Neural cell (in vitro differentiated cells): ENCODE measurements around the gene ABCA1. TPM values are rescaled to one million over a fixed set of nuclear protein-coding genes. Genes with fewer than 3 reads are reported as not detected.

Experiments
- H2AFZ ChIP-seq: fragments of 200-600, 300-800 bp; sonication (generic), shearing (Covaris generic); 2 replicates; pipeline ENCODE4 v1.6.0; 2014; ENCODE audit warnings: low read depth, mild to moderate bottlenecking, antibody characterized with exemption, low read length, moderate library complexity
- H3F3A ChIP-seq: fragments of 200-600 bp; shearing (Covaris generic); 2 replicates; pipeline ENCODE4 v1.6.1; 2016; ENCODE audit warnings: mild to moderate bottlenecking, moderate library complexity, mixed read lengths, antibody characterized with exemption, low read length; ENCODE audit not compliant: insufficient read depth, poor library complexity, severe bottlenecking
- H3K27ac ChIP-seq: fragments of 200-600, 300-800 bp; sonication (generic), shearing (Covaris generic); 2 replicates; pipeline ENCODE4 v1.5.1; 2014; ENCODE audit warnings: mild to moderate bottlenecking, low read length, moderate library complexity
- H3K27me3 ChIP-seq: fragments of 300-800, 200-600 bp; sonication (generic), shearing (Covaris generic); 2 replicates; pipeline ENCODE4 v1.6.0; 2014; ENCODE audit warnings: mild to moderate bottlenecking, low read depth, low read length, moderate library complexity; ENCODE audit not compliant: insufficient read depth
- H3K36me3 ChIP-seq: fragments of 300-800, 200-600 bp; sonication (generic), shearing (Covaris generic); 2 replicates; pipeline ENCODE4 v1.5.1; 2014; ENCODE audit warnings: mild to moderate bottlenecking, antibody characterized with exemption, low read length, moderate library complexity; ENCODE audit not compliant: insufficient read depth
- H3K4me2 ChIP-seq: fragments of 300-800, 200-600 bp; sonication (generic), shearing (Covaris generic); 2 replicates; pipeline ENCODE4 v1.6.0; 2014; ENCODE audit warnings: mild to moderate bottlenecking, low read length
- H3K4me3 ChIP-seq: fragments of 300-800, 200-600 bp; sonication (generic), shearing (Covaris generic); 2 replicates; pipeline ENCODE4 v1.5.1; 2014; ENCODE audit warnings: mild to moderate bottlenecking, low read length, moderate library complexity
- H3K79me2 ChIP-seq: fragments of 200-600 bp; shearing (Covaris generic); replicated peaks from 2 replicates; pipeline ENCODE4 v1.6.0; 2014; ENCODE audit warnings: mild to moderate bottlenecking, low read length, moderate library complexity; ENCODE audit not compliant: insufficient read depth
- H3K9ac ChIP-seq: fragments of 300-800, 200-600 bp; sonication (generic), shearing (Covaris generic); 2 replicates; pipeline ENCODE4 v1.6.1; 2016; ENCODE audit warnings: mild to moderate bottlenecking, low read length, mixed read lengths
- H3K9me2 ChIP-seq: fragments of 200-600 bp; shearing (Covaris generic); 2 replicates; pipeline ENCODE4 v1.6.1; 2016; ENCODE audit warnings: mild to moderate bottlenecking, low read length, mixed read lengths; ENCODE audit not compliant: insufficient read depth
- H3K9me3 ChIP-seq: fragments of 200-600, 300-800 bp; sonication (generic), shearing (Covaris generic); 2 replicates; pipeline ENCODE4 v1.6.1; 2016; ENCODE audit warnings: mild to moderate bottlenecking, mixed run types, low read length, moderate library complexity, mixed read lengths
- H4K20me1 ChIP-seq: fragments of 200-600 bp; shearing (Covaris generic); 2 replicates; pipeline ENCODE4 v1.6.1; 2016; ENCODE audit warnings: mild to moderate bottlenecking, mixed run types; ENCODE audit not compliant: insufficient read depth
- CTCF ChIP-seq: fragments of 450-650 bp; IDR thresholded peaks from 2 replicates; pipeline ENCODE4 v1.5.1; 2014; ENCODE audit warnings: antibody characterized with exemption, mild to moderate bottlenecking, moderate library complexity; ENCODE audit not compliant: poor library complexity, severe bottlenecking
- EP300 ChIP-seq: fragments of 450-650 bp; conservative IDR thresholded peaks from 2 replicates; pipeline ENCODE4 v1.6.1; 2014; ENCODE audit warnings: antibody characterized with exemption, mild to moderate bottlenecking, moderate library complexity; ENCODE audit not compliant: poor library complexity, severe bottlenecking
- EZH2 ChIP-seq: fragments of 200-600, 300-800 bp; shearing (Covaris generic), sonication (generic); IDR thresholded peaks from 2 replicates; pipeline ENCODE4 v1.6.1; 2014; ENCODE audit warnings: antibody characterized with exemption, low read length, borderline replicate concordance, mild to moderate bottlenecking; ENCODE audit not compliant: insufficient read depth, poor library complexity, severe bottlenecking
- MXI1 ChIP-seq: fragments of 450-650 bp; conservative IDR thresholded peaks from 2 replicates; pipeline ENCODE4 v1.6.1; 2014; ENCODE audit warnings: antibody characterized with exemption, mild to moderate bottlenecking; ENCODE audit not compliant: poor library complexity, severe bottlenecking
- POLR2AphosphoS5 ChIP-seq: IDR thresholded peaks from 2 replicates; pipeline ENCODE4 v1.6.1; 2012
- RAD21 ChIP-seq: fragments of 450-650 bp; conservative IDR thresholded peaks from 2 replicates; pipeline ENCODE4 v1.6.1; 2014; ENCODE audit warnings: antibody characterized with exemption, mild to moderate bottlenecking, moderate library complexity
- REST ChIP-seq: IDR thresholded peaks from 2 replicates; pipeline ENCODE4 v1.6.1; 2012; ENCODE audit warnings: borderline replicate concordance
- SMC3 ChIP-seq: fragments of 450-650 bp; conservative IDR thresholded peaks from 2 replicates; pipeline ENCODE4 v1.6.1; 2014; ENCODE audit warnings: antibody characterized with exemption, mild to moderate bottlenecking, moderate library complexity; ENCODE audit not compliant: poor library complexity
- TAF1 ChIP-seq: IDR thresholded peaks from 2 replicates; pipeline ENCODE4 v1.6.1; 2012; ENCODE audit warnings: low read depth
- polyA plus RNA-seq: library from polyadenylated mRNA; depleted of rRNA; stranded (reverse); fragments of >200 nt; gene quantifications from 2 replicates; pipeline ENCODE4 v1.2.3, GENCODE V29; 2014

The ABCA1 gene
- polyA plus RNA-seq, 1 donor from 2014 or later, result 5.2 TPM

DNA sequence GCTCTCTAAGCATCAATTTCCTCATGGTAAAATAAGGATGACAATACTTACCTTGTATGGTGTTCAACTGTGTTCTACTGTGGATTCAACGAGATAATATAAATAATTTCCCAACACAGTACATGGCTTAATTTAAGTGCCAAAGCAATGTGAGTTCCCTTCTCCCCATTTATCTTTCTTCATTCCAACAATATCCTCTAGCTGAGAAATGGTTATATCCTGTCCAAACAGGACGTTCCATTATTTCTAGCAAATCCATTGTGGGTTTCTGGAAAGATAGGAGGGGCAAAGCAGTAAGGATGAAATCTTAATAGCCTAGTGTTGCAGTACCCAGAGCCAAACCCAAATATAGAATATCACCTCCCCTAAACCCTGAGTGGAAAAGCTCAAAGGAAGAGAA is 22.0 kb downstream of the ABCA1 start:
- no peaks in the 10 kb centered on the region for H3K9me2 ChIP-seq
- H3K27me3 ChIP-seq, result no peaks in the 10 kb centered on the region
- H3K9me3 ChIP-seq, result no peaks in the 10 kb centered on the region
- no peak overlapping the region for H3K9ac ChIP-seq
- H4K20me1 ChIP-seq, result no peaks in the 10 kb centered on the region
- H3K27ac ChIP-seq, result no peak overlapping the region
- H3K4me2 ChIP-seq, result no peak overlapping the region
- no peak overlapping the region for H2AFZ ChIP-seq
- H3K79me2 ChIP-seq, result peaks cover 14% of the 10 kb centered on the region
- H3F3A ChIP-seq, result no peaks in the 10 kb centered on the region
- no peaks in the 10 kb centered on the region for H3K36me3 ChIP-seq
- H3K4me3 ChIP-seq, result no peak overlapping the region
- no peak for TF ChIP-seq EP300
- TF ChIP-seq TAF1, result no peak
- no peak for TF ChIP-seq CTCF
- no peak for TF ChIP-seq EZH2
- no peak for TF ChIP-seq SMC3
- TF ChIP-seq MXI1, result no peak
- TF ChIP-seq POLR2AphosphoS5, result no peak
- no peak for TF ChIP-seq RAD21
- no peak for TF ChIP-seq REST

DNA sequence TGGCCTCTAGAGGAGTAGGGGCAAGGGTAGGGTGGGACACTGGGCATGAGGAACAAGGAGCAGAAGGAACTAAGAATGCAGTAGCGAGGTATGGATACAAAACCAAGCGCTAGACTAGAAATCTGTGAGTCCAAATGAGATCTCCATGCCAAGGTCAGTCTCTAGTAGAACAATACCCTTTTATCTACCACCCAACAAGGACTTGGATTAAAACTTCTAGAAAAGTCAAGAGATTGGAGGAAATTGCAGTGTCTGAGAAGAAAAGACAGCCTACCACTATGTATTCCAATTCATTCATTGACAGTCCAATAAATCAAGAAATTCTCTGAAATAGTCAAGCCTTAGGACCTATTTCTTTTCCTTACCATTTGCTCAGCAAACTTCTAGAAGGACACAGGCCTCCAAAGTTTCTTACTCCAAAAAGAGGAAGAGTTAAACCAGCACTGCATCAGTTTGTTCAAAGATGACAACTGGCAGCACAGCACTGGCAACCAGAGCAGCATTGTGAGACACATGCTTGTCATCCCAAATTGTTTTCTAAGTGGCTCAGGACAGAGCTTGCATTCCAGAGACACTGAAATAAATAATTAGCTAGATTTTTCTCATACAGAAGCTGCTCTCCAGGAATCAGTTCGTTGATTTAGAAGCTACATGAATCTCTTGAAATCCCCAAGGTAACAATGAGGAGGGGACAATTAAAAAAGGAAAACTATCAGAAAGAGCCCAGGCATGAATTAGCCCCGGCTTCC is 22.6 kb downstream of the ABCA1 start:
- H3F3A ChIP-seq, result no peaks in the 10 kb centered on the region
- no peak overlapping the region for H3K4me2 ChIP-seq
- no peaks in the 10 kb centered on the region for H3K9me2 ChIP-seq
- no peak overlapping the region for H3K4me3 ChIP-seq
- no peaks in the 10 kb centered on the region for H4K20me1 ChIP-seq
- H3K9me3 ChIP-seq, result no peaks in the 10 kb centered on the region
- no peak overlapping the region for H3K9ac ChIP-seq
- no peak overlapping the region for H2AFZ ChIP-seq
- no peak overlapping the region for H3K27ac ChIP-seq
- TF ChIP-seq SMC3 (no peak), REST (no peak), EP300 (no peak), EZH2 (no peak), POLR2AphosphoS5 (no peak), TAF1 (no peak), CTCF (no peak), MXI1 (no peak), RAD21 (no peak)
- H3K79me2 ChIP-seq, result peaks cover 12% of the 10 kb centered on the region
- H3K36me3 ChIP-seq, result no peaks in the 10 kb centered on the region
- no peaks in the 10 kb centered on the region for H3K27me3 ChIP-seq
